Ishikawa (cell line): ENCODE results near the gene MLC1.

Experiments
- CREB1 ChIP-seq: IDR thresholded peaks from 2 replicates; pipeline ENCODE4 v1.6.1; 2012; ENCODE audit warnings: low read depth
- EP300 ChIP-seq: IDR thresholded peaks from 2 replicates; pipeline ENCODE4 v1.6.1; 2012; ENCODE audit warnings: borderline replicate concordance
- FOXM1 ChIP-seq: IDR thresholded peaks from 2 replicates; pipeline ENCODE4 v1.6.1; 2012; ENCODE audit warnings: low read depth, borderline replicate concordance
- NFIC ChIP-seq: IDR thresholded peaks from 2 replicates; pipeline ENCODE4 v1.6.1; 2012
- RAD21 ChIP-seq: IDR thresholded peaks from 2 replicates; pipeline ENCODE4 v1.6.1; 2012; ENCODE audit warnings: low read depth
- TAF1 ChIP-seq: IDR thresholded peaks from 2 replicates; pipeline ENCODE4 v1.6.1; 2012; ENCODE audit warnings: low read depth, mild to moderate bottlenecking
- YY1 ChIP-seq: IDR thresholded peaks from 2 replicates; pipeline ENCODE4 v1.6.1; 2012; ENCODE audit warnings: low read depth
- TF ChIP-seq, protein P1 (sequence below): IDR thresholded peaks from 2 replicates; pipeline ENCODE4 v1.6.1; 2012
- TF ChIP-seq, protein P2 (sequence below): IDR thresholded peaks from 2 replicates; pipeline ENCODE4 v1.6.1; 2012
- TF ChIP-seq, protein P3 (sequence below): IDR thresholded peaks from 2 replicates; pipeline ENCODE4 v1.6.1; 2012; ENCODE audit warnings: low read depth, mild to moderate bottlenecking

DNA sequence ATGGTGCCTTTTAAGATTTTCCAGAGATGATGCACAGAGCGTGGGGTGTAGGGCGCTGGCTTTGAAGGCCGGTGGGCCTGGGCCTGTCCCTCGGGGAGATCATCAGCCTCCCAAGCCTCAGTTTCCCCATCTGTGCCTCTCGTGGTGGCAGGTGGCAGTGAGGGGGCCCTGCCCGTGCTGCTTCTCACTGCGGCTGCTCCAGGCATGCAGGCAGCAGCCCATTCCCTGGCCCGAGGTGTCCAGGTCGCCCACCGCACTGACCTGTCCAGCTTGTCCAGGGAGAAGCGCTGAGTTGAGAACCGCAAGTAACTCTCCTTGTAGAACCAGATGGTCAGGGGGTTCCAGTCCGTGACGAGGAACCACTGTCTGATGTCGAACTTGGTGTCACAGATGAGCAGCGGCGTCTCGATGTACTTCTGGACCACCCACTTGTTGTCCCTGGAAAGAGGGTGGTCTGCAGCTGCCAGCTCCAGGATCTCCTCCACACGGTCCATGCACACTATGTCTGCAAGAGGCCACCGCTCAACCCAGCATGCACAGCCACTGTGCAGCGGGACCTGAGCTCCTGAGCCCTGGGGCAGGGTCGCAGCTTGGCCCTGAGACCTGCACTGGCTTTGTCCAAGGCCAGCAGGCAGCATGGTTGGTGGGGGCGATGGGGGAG lies 52.2 kb downstream of the MLC1 start:
- TF ChIP-seq YY1 (no peak), EP300 (no peak), RAD21 (no peak), CREB1 (no peak), TAF1 (no peak), NFIC (no peak), FOXM1 (no peak)
- TF ChIP-seq, protein P1, sequence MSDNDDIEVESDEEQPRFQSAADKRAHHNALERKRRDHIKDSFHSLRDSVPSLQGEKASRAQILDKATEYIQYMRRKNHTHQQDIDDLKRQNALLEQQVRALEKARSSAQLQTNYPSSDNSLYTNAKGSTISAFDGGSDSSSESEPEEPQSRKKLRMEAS: no peak
- TF ChIP-seq, protein P2, sequence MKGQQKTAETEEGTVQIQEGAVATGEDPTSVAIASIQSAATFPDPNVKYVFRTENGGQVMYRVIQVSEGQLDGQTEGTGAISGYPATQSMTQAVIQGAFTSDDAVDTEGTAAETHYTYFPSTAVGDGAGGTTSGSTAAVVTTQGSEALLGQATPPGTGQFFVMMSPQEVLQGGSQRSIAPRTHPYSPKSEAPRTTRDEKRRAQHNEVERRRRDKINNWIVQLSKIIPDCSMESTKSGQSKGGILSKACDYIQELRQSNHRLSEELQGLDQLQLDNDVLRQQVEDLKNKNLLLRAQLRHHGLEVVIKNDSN: no peak
- TF ChIP-seq, protein P3, sequence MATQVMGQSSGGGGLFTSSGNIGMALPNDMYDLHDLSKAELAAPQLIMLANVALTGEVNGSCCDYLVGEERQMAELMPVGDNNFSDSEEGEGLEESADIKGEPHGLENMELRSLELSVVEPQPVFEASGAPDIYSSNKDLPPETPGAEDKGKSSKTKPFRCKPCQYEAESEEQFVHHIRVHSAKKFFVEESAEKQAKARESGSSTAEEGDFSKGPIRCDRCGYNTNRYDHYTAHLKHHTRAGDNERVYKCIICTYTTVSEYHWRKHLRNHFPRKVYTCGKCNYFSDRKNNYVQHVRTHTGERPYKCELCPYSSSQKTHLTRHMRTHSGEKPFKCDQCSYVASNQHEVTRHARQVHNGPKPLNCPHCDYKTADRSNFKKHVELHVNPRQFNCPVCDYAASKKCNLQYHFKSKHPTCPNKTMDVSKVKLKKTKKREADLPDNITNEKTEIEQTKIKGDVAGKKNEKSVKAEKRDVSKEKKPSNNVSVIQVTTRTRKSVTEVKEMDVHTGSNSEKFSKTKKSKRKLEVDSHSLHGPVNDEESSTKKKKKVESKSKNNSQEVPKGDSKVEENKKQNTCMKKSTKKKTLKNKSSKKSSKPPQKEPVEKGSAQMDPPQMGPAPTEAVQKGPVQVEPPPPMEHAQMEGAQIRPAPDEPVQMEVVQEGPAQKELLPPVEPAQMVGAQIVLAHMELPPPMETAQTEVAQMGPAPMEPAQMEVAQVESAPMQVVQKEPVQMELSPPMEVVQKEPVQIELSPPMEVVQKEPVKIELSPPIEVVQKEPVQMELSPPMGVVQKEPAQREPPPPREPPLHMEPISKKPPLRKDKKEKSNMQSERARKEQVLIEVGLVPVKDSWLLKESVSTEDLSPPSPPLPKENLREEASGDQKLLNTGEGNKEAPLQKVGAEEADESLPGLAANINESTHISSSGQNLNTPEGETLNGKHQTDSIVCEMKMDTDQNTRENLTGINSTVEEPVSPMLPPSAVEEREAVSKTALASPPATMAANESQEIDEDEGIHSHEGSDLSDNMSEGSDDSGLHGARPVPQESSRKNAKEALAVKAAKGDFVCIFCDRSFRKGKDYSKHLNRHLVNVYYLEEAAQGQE: no peak
